Mesothelial cell of epicardium (in vitro differentiated cells): ENCODE data around the gene SMG7. TPM values are rescaled to one million over a fixed set of nuclear protein-coding genes. Genes with fewer than 3 reads are reported as not detected.
A peak's percentile ranks its signal among the peaks of the same experiment; 100 is the strongest.

Source experiments
- DNase-seq, 2 experiments: peaks; one replicate each; pipeline ENCODE4 v3.0.0; 2021; ENCODE audit warnings: low spot score in 2 of 2; ENCODE audit not compliant: unreplicated experiment in 2 of 2
- H3K27ac Mint-ChIP-seq: 2 replicates; pipeline ENCODE4 v1.8.0; 2021; ENCODE audit warnings: mixed read lengths
- H3K27me3 Mint-ChIP-seq: 2 replicates; pipeline ENCODE4 v1.8.0; 2021; ENCODE audit warnings: low read depth, mixed read lengths
- H3K36me3 Mint-ChIP-seq: 2 replicates; pipeline ENCODE4 v1.8.0; 2021; ENCODE audit warnings: mixed read lengths
- H3K4me1 Mint-ChIP-seq: 2 replicates; pipeline ENCODE4 v1.8.0; 2021; ENCODE audit warnings: mixed read lengths
- H3K4me3 Mint-ChIP-seq: 2 replicates; pipeline ENCODE4 v1.8.0; 2021; ENCODE audit warnings: mild to moderate bottlenecking, moderate library complexity, mixed read lengths
- H3K9me3 Mint-ChIP-seq: 2 replicates; pipeline ENCODE4 v1.8.0; 2021; ENCODE audit warnings: mixed read lengths
- total RNA-seq: library from RNA; stranded (reverse); gene quantifications from 3 replicates; pipeline ENCODE4 v1.2.1, GENCODE V29; 2021
- TF ChIP-seq, protein P1 (sequence below): fragments of 200-600 bp; sonication (generic); IDR thresholded peaks from one replicate; pipeline ENCODE4 v1.5.0; 2021; ENCODE audit warnings: antibody characterized with exemption; ENCODE audit not compliant: unreplicated experiment

The SMG7 gene
- total RNA-seq, 1 donor from 2014 or later: 60.6 TPM

DNA sequence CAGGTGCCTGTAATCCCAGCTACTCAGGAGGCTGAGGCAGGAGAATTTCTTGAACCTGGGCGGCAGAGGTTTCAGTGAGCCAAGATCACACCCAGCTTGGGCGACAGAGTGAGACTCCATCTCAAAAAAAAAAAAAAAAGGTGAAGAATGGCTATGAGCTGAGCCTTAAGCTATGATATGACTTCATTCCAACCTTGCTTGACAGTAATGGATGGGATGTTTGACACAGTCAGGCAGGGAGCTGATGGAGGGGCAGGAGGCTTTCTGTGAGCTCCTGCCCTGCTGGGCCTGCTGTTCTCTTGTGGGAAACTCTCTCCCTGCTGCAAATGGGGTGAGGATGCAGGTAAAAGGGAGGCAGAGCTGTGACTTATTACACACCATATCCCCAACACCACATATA is 90.4 kb downstream of the SMG7 start:
- no peak overlapping the region for H3K27ac Mint-ChIP-seq
- no peaks in the 10 kb centered on the region for H3K27me3 Mint-ChIP-seq
- TF ChIP-seq, protein P1, sequence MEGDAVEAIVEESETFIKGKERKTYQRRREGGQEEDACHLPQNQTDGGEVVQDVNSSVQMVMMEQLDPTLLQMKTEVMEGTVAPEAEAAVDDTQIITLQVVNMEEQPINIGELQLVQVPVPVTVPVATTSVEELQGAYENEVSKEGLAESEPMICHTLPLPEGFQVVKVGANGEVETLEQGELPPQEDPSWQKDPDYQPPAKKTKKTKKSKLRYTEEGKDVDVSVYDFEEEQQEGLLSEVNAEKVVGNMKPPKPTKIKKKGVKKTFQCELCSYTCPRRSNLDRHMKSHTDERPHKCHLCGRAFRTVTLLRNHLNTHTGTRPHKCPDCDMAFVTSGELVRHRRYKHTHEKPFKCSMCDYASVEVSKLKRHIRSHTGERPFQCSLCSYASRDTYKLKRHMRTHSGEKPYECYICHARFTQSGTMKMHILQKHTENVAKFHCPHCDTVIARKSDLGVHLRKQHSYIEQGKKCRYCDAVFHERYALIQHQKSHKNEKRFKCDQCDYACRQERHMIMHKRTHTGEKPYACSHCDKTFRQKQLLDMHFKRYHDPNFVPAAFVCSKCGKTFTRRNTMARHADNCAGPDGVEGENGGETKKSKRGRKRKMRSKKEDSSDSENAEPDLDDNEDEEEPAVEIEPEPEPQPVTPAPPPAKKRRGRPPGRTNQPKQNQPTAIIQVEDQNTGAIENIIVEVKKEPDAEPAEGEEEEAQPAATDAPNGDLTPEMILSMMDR: no peak
- no peak overlapping the region for H3K4me3 Mint-ChIP-seq
- no peaks in the 10 kb centered on the region for H3K36me3 Mint-ChIP-seq
- no peaks in the 10 kb centered on the region for H3K9me3 Mint-ChIP-seq
- DNase-seq: no peak
- peaks cover 7% of the 10 kb centered on the region for H3K4me1 Mint-ChIP-seq

DNA sequence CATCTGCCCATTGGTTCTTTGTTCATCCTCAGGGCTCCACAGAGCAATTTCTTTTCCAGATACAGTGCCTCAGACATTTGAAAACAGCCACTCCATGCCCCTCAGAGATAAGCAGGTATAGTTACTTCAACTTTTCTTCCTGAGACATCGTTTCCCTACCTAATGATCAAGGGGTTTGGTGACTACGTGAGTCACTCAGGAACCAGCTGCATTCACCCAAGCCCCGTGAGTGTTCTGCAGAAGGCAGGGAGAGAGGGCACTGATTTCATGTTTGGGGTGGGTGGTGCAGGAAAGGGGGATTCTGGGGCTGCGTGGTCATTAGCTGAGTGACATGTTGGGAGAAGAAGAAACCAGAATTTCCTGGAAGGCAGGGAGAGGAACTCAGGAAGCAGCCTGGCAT is 93.0 kb downstream of the SMG7 start:
- no peak for DNase-seq
- H3K36me3 Mint-ChIP-seq: no peaks in the 10 kb centered on the region
- H3K4me3 Mint-ChIP-seq: no peak overlapping the region
- H3K27ac Mint-ChIP-seq: no peak overlapping the region
- H3K27me3 Mint-ChIP-seq: no peaks in the 10 kb centered on the region
- peaks cover 15% of the 10 kb centered on the region for H3K4me1 Mint-ChIP-seq
- TF ChIP-seq, protein P1: no peak
- H3K9me3 Mint-ChIP-seq: no peaks in the 10 kb centered on the region

DNA sequence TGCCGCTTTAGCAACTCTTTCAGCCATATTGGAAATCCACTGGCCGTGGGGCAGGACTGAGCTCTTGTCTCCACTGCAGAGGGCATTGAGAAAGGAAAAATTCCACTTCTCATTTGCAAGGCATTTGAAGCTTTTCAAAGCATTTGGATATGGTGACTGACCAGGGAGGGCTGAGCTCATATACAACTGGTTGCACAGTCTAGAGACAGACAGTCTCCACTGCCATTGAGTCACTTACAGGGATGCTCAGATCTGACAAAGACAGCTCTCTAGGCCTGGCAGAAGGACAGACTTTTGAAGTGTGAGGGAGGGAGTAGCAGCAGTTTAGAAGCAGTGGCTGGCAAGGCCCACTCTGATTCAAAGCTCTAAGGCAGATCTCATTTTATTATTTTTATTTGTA is 93.7 kb downstream of the SMG7 start:
- H3K27ac Mint-ChIP-seq: no peak overlapping the region
- H3K27me3 Mint-ChIP-seq: no peaks in the 10 kb centered on the region
- peaks cover 15% of the 10 kb centered on the region for H3K4me1 Mint-ChIP-seq

DNA sequence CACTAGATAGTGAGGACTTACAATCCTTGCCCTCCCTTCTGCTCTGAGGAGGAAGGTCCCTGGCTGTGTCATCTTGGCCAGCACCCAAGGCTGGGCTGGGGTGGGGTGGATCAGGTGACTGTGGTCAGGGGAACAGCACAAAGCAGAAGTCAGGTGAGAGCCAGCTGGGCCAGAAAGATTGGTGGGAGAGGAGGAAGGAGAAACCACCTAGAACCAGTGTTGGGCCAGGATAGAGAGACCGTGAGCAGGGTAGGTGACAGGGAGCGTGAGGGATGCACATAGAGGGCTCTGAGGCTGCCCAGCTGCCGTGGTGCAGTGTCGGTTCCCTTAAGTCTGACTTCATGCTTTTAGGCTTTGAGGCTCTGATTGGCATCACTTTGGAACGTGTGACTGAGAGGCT is 95.3 kb downstream of the SMG7 start:
- Mint-ChIP-seq H3K27ac (no peak overlapping the region), H3K9me3 (no peaks in the 10 kb centered on the region), H3K27me3 (no peaks in the 10 kb centered on the region), H3K4me1 (peaks cover 14% of the 10 kb centered on the region), H3K36me3 (no peaks in the 10 kb centered on the region), H3K4me3 (no peak overlapping the region)
- DNase-seq: no peak
- TF ChIP-seq, protein P1: no peak

More for the DNA sequence above, 93.7 kb downstream of the SMG7 start:
- Mint-ChIP-seq H3K36me3 (no peaks in the 10 kb centered on the region), H3K4me3 (no peak overlapping the region), H3K9me3 (no peaks in the 10 kb centered on the region)
- DNase-seq: no peak
- TF ChIP-seq, protein P1: no peak

DNA sequence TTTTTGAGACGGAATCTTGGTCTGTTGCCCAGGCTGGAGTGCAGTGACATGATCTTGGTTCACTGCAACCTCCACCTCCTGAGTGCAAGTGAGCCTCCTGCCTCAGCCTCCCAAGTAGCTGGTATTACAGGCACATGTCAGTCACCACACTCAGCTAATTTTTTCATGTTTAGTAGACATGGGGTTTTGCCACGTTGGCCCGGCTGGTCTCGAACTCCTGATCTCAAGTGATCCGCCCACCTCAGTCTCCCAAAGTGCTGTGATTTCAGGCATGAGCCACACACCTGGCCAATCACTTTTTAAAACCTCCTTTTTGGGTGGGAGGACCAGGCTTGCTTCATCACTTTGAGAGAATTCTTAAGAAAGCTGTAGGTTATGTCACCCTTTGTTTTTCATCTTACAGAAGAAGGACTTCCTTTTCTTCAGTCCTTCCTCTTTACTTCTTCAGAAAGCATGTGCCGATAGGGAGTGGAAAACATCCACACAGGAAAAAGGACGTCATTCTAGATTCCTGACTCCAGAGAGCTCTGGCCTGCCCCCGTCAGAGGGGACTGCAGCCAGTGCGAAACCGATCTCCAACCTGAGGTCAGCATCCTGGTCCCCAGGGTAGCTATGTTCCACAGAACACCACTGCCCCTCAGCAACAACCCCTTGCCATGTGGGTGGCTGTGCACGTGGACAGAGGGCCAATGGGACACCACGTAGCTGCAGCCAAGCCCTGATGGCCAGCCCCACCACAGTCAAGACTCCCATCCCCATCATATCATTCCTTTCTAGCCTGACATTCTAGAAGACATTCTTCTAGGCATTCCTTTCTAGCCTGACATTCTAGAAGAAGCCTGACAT is 96.1 kb downstream of the SMG7 start:
- TF ChIP-seq, protein P1: no peak
- Mint-ChIP-seq H3K4me3 (no peak overlapping the region), H3K4me1 (peaks cover 12% of the 10 kb centered on the region), H3K9me3 (no peaks in the 10 kb centered on the region), H3K27me3 (no peaks in the 10 kb centered on the region), H3K36me3 (no peaks in the 10 kb centered on the region), H3K27ac (peak overlapping the region; percentile 1)
- DNase-seq: no peak
